K562 (cell line): ENCODE results near the gene MGAT4B. TPM values are rescaled to one million over a fixed set of nuclear protein-coding genes. Genes with fewer than 3 reads are reported as not detected.
A peak's percentile ranks its signal among the peaks of the same experiment; 100 is the strongest.

Experiments
- ARID1B ChIP-seq: fragments of 450-650 bp; IDR thresholded peaks from 2 replicates; pipeline ENCODE4 v1.6.1; 2016; ENCODE audit warnings: antibody characterized with exemption, mild to moderate bottlenecking, inconsistent platforms
- CBFB ChIP-seq: sonication (generic); formaldehyde crosslinking; IDR thresholded peaks from 2 replicates; pipeline ENCODE4 v1.4.0; 2020; ENCODE audit warnings: mild to moderate bottlenecking, missing genetic modification reagents
- E2F6 ChIP-seq, 2 experiments: IDR thresholded peaks; 2 replicates each; pipeline ENCODE4 v1.6.1; 2011; ENCODE audit warnings: borderline replicate concordance in 1 of 2, control low read depth in 1 of 2, low read depth in 1 of 2, low read length in 1 of 2, mild to moderate bottlenecking in 1 of 2, mixed read lengths in 1 of 2, moderate library complexity in 1 of 2; ENCODE audit not compliant: insufficient read depth in 1 of 2, insufficient read length in 1 of 2, poor library complexity in 1 of 2, severe bottlenecking in 1 of 2; ENCODE audit errors: extremely low read depth in 1 of 2
- FOSL1 ChIP-seq: fragments of 200-800 bp; sonication (Bioruptor generic); conservative IDR thresholded peaks from 2 replicates; pipeline ENCODE4 v1.6.1; 2016; ENCODE audit warnings: missing genetic modification characterization, missing compliant biosample characterization
- HCFC1 ChIP-seq: IDR thresholded peaks from 2 replicates; pipeline ENCODE4 v1.6.1; 2012; ENCODE audit warnings: low read depth, low read length, improper control_type of control experiment
- HDAC1 ChIP-seq, 2 experiments: fragments of 450-650 bp; IDR thresholded peaks; 2 replicates each; pipeline ENCODE4 v1.6.1; 2016 to 2017; ENCODE audit warnings: inconsistent platforms in 1 of 2, mild to moderate bottlenecking in 1 of 2, moderate library complexity in 1 of 2
- NBN ChIP-seq: fragments of 450-650 bp; IDR thresholded peaks from 2 replicates; pipeline ENCODE4 v1.6.1; 2016; ENCODE audit warnings: low read depth, mild to moderate bottlenecking
- NR0B1 ChIP-seq: fragments of 450-650 bp; IDR thresholded peaks from one replicate; pipeline ENCODE4 v1.6.1; 2018; ENCODE audit warnings: mild to moderate bottlenecking, moderate library complexity; ENCODE audit not compliant: partially characterized antibody
- POLR2A ChIP-seq: fragments of 450-650 bp; conservative IDR thresholded peaks from 2 replicates; pipeline ENCODE4 v1.6.1; 2016
- POLR2AphosphoS5 ChIP-seq: IDR thresholded peaks from 2 replicates; pipeline ENCODE4 v1.6.1; 2011; ENCODE audit warnings: mild to moderate bottlenecking, low read depth, low read length, moderate library complexity; ENCODE audit not compliant: control insufficient read depth, insufficient read depth
- POLR2G ChIP-seq: fragments of 200-400 bp; formaldehyde crosslinking; IDR thresholded peaks from 2 replicates; pipeline ENCODE4 v1.6.1; 2017; ENCODE audit warnings: low read depth, mild to moderate bottlenecking, antibody characterized with exemption, low read length, moderate library complexity
- RBM22 ChIP-seq: fragments of 200-400 bp; formaldehyde crosslinking; IDR thresholded peaks from 2 replicates; pipeline ENCODE4 v1.6.1; 2018; ENCODE audit warnings: low read length, low read depth; ENCODE audit not compliant: poor library complexity, severe bottlenecking
- SAP30 ChIP-seq: fragments of 200-600 bp; sonication (generic); IDR thresholded peaks from 2 replicates; pipeline ENCODE4 v1.6.1; 2012; ENCODE audit warnings: borderline replicate concordance, low read depth, mild to moderate bottlenecking, moderate library complexity, low read length, control low read depth, inconsistent platforms; ENCODE audit not compliant: insufficient read depth, poor library complexity, severe bottlenecking
- STAT5A ChIP-seq: IDR thresholded peaks from 2 replicates; pipeline ENCODE4 v1.6.1; 2012; ENCODE audit warnings: low read length, inconsistent platforms, borderline replicate concordance
- TAF1 ChIP-seq: IDR thresholded peaks from 2 replicates; pipeline ENCODE4 v1.6.1; 2011; ENCODE audit warnings: mild to moderate bottlenecking, low read length, moderate library complexity; ENCODE audit not compliant: insufficient read depth, control insufficient read depth, severe bottlenecking; ENCODE audit errors: extremely low read depth
- TAF9B ChIP-seq: fragments of 450-650 bp; IDR thresholded peaks from 2 replicates; pipeline ENCODE4 v1.6.1; 2018; ENCODE audit warnings: mild to moderate bottlenecking; ENCODE audit not compliant: partially characterized antibody
- TEAD1 ChIP-seq, 2 experiments: fragments of 450-650 bp in 1 of 2; sonication (generic) in 1 of 2; formaldehyde crosslinking; IDR thresholded peaks; 2 replicates each; pipeline versions ENCODE4 v1.4.0 to v1.8.0; 2020 to 2022; ENCODE audit warnings: mild to moderate bottlenecking in 2 of 2, missing genetic modification reagents in 1 of 2
- TFAP4 ChIP-seq: sonication (generic); formaldehyde crosslinking; IDR thresholded peaks from 2 replicates; pipeline ENCODE4 v1.8.0; 2022; ENCODE audit warnings: missing genetic modification reagents, mild to moderate bottlenecking, moderate library complexity, borderline replicate concordance
- UBTF ChIP-seq, 2 experiments: IDR thresholded peaks; 2 replicates each; pipeline ENCODE4 v1.6.1; 2012; ENCODE audit warnings: improper control_type of control experiment in 2 of 2, low read depth in 2 of 2, low read length in 2 of 2, borderline replicate concordance in 1 of 2
- polyA plus RNA-seq, 8 experiments: library from polyadenylated mRNA; depleted of rRNA in 4 of 8; stranded (reverse) in 5 of 8; unstranded in 3 of 8; fragments of >200 nt; fragmentation: Nextera tagmentation in 2 of 8; fragmentation: Illumina TruSeq in 1 of 8; extraction: Ambion mirVana in 2 of 8; extraction: Trizol in 1 of 8; gene quantifications; 2 replicates each; pipeline versions ENCODE4 v1.2.1 to v1.2.3, GENCODE V29; 2011 to 2014; ENCODE audit warnings: inconsistent platforms in 1 of 8, missing spikeins in 1 of 8
- total RNA-seq, 7 experiments: library from RNA; depleted of rRNA in 6 of 7; stranded (reverse); fragments of >200 nt in 6 of 7; fragmentation: Illumina TruSeq in 2 of 7; extraction: Trizol in 2 of 7; gene quantifications; 2 replicates each; pipeline versions ENCODE4 v1.2.1 to v1.2.3, GENCODE V29; 2011 to 2021; ENCODE audit warnings: low replicate concordance in 1 of 7

The MGAT4B gene
- total and polyA plus RNA-seq, 9 of the 15 experiments (the other 6 are each of a cell fraction or from before 2014, with no cell fraction given): 0.34 to 133 (median 75.4) TPM

- TF ChIP-seq POLR2G (peak; percentile 80), SAP30 (peak; percentile 36), HCFC1 (peak; percentile 38; the same call in 1 of the 2 replicates), STAT5A (no peak), FOSL1 (tag) (peak; percentile 98), POLR2AphosphoS5 (peak; percentile 44; the same call in 1 of the 2 replicates), POLR2A (peak; percentile 52), NR0B1 (no peak), ARID1B (peak; percentile 81), UBTF (IDR thresholded peaks at IDR 0.05; ENCODE audit: borderline replicate concordance in 1 of 2, low read depth in 2 of 2, low read length in 2 of 2) (peak; percentile 85 to 86; a peak in 3 of 4 replicates), RBM22 (peak; percentile 73), TAF9B (peak; percentile 93), NBN (0 out of 2 replicates have a peak, but pooled peaks have one; percentile 40), HDAC1 (IDR thresholded peaks at IDR 0.05) (peak in 1 of 2 experiments; percentile 76; a peak in 3 of 4 replicates), TFAP4 (CRISPR knock-in tag) (peak; percentile 83; the same call in 1 of the 2 replicates), TAF1 (peak; percentile 52), TEAD1 (CRISPR knock-in tag; IDR thresholded peaks at IDR 0.05) (peak; percentile 19 to 20; a peak in 1 of 4 replicates), E2F6 (IDR thresholded peaks at IDR 0.05; ENCODE audit: borderline replicate concordance in 1 of 2, extremely low read depth in 1 of 2, insufficient read depth in 1 of 2, insufficient read length in 1 of 2, low read depth in 1 of 2, low read length in 1 of 2, poor library complexity in 1 of 2, severe bottlenecking in 1 of 2) (peak; percentile 85 to 96), CBFB (CRISPR knock-in tag) (no peak)
These were observed 12.2 kb upstream of the MGAT4B start (continued) for GRCh38 chr5:179818746-179819295.
